ENCODE measurements around the gene CFAP61.
A peak's percentile ranks its signal among the peaks of the same experiment; 100 is the strongest.
"Not testable (repeated sequence)": the region's sequence is repeated elsewhere in the genome, so short reads cannot be mapped to it uniquely, and the experiment has no call there.

Gene CFAP61

GRCh38 chr20:20212675-20213096 is 160.4 kb downstream of the CFAP61 start:
- no peak for DNase-seq

- no peak for DNase-seq
Observed at GRCh38 chr20:20213526-20214121, 161.3 kb downstream of the CFAP61 start.

- no peak for DNase-seq
Observed at GRCh38 chr20:20214757-20215275, 162.5 kb downstream of the CFAP61 start.

GRCh38 chr20:20215976-20216727 is 163.8 kb downstream of the CFAP61 start:
- DNase-seq = peak; percentile 16 to 35

GRCh38 chr20:20216941-20217340 is 164.6 kb downstream of the CFAP61 start:
- no peak for DNase-seq

- no peak for DNase-seq
Observed at GRCh38 chr20:20217621-20218020, 165.3 kb downstream of the CFAP61 start.

- not testable (repeated sequence) for DNase-seq
Observed at GRCh38 chr20:20218106-20218505, 165.8 kb downstream of the CFAP61 start.

GRCh38 chr20:20219016-20219415 is 166.7 kb downstream of the CFAP61 start:
- no peak for DNase-seq

- no peak for DNase-seq
Observed at GRCh38 chr20:20220134-20220533, 167.8 kb downstream of the CFAP61 start.

- DNase-seq = no peak
Observed at GRCh38 chr20:20223981-20224380, 171.6 kb downstream of the CFAP61 start.

- no peak for DNase-seq
Observed at GRCh38 chr20:20224806-20225205, 172.5 kb downstream of the CFAP61 start.

GRCh38 chr20:20225325-20226043 is 173.2 kb downstream of the CFAP61 start:
- no peak for DNase-seq

GRCh38 chr20:20226554-20226953 is 174.2 kb downstream of the CFAP61 start:
- DNase-seq = no peak

- no peak for DNase-seq
Observed at GRCh38 chr20:20227013-20227571, 174.8 kb downstream of the CFAP61 start.

- no peak for DNase-seq
Observed at GRCh38 chr20:20228351-20228750, 176.0 kb downstream of the CFAP61 start.

GRCh38 chr20:20229595-20229994 is 177.3 kb downstream of the CFAP61 start:
- DNase-seq = no peak

- no peak for DNase-seq
Observed at GRCh38 chr20:20230741-20231140, 178.4 kb downstream of the CFAP61 start.

GRCh38 chr20:20231528-20232298 is 179.4 kb downstream of the CFAP61 start:
- no peak for DNase-seq

- DNase-seq = no peak
Observed at GRCh38 chr20:20233041-20233514, 180.7 kb downstream of the CFAP61 start.

GRCh38 chr20:20235681-20236080 is 183.3 kb downstream of the CFAP61 start:
- no peak for DNase-seq

GRCh38 chr20:20237093-20237959 is 185.0 kb downstream of the CFAP61 start:
- peak; percentile 6 to 27 for DNase-seq
